GM18499 (cell line): ENCODE data around the gene HACD3.
"Not testable (repeated sequence)": the region's sequence is repeated elsewhere in the genome, so short reads cannot be mapped to it uniquely, and the experiment has no call there.

ENCODE experiments used
- ATAC-seq: cut with Tn5 transposase; IDR thresholded peaks from one replicate; pipeline ENCODE4 v1.9.1; 2021; ENCODE audit warnings: moderate number of reproducible peaks; ENCODE audit not compliant: insufficient read depth, unreplicated experiment

Gene HACD3

DNA sequence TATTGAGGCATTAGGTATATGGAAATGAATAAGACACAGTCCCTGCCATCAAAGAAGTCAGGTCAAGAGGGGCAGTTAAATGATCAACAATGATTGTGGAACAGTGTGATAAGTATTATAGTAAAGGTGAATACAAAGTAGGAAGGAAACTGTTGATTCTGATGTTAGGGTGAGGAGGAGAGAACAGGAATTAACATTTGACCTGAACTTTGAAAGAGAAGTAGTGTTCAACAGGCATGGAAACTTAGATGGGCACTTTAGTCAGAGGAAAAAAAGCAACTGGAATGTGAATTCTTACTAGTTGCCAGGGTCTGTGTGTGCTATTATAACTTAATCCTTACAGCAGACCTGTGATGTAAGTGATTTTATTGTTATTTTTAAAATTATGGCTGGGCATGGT lies 17.6 kb downstream of the HACD3 start:
- no peak for ATAC-seq

DNA sequence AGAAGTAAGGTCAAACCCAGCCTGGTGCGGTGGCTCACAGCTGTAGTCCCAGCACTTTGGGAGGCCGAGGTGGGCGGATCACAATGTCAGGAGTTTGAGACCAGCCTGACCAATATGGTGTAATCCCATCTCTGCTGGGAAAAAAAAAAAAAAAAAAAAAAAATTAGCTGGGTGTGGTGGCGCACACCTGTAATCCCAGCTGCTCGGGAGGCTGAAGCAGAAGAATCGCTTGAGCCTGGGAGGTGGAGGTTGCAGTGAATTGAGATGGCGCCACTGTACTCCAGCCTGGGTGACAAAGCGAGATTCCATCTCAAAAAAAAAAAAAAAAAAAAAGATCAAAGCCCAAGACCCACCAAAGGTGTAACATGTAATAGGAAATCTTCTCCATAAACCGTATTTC lies 19.0 kb downstream of the HACD3 start:
- ATAC-seq: not testable (repeated sequence)

DNA sequence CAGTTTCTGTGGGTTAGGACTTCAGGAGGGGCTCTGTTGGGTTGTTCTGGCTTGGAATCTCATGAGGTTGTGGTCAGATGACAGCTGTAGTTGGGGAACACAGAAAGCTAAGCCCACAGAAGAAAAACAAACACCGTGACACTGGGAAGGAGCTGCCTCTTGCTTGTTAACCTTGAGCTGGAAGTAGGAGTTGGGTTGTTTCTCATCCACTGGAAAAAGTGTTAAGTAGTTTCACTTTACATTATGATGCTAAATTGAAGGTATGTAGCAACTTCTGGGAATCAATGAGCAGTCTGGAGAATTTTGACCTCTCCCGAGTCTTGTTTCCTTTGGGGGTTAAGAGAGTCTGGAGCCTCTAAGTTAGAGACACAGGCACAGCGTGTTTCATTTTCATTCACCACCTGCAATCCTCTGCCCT lies 20.4 kb downstream of the HACD3 start:
- ATAC-seq: no peak

GRCh38 chr15:65551183-65551582 lies 20.9 kb downstream of the HACD3 start:
- no peak for ATAC-seq

DNA sequence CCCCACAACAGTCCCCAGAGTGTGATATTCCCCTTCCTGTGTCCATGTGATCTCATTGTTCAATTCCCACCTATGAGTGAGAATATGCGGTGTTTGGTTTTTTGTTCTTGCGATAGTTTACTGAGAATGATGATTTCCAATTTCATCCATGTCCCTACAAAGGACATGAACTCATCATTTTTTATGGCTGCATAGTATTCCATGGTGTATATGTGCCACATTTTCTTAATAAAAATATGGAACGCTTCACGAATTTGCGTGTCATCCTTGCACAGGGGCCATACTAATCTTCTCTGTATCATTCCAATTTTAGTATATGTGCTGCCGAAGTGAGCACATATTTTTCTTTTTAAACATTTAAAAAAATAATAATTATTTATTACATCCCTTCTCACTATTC lies 22.6 kb downstream of the HACD3 start:
- not testable (repeated sequence) for ATAC-seq

DNA sequence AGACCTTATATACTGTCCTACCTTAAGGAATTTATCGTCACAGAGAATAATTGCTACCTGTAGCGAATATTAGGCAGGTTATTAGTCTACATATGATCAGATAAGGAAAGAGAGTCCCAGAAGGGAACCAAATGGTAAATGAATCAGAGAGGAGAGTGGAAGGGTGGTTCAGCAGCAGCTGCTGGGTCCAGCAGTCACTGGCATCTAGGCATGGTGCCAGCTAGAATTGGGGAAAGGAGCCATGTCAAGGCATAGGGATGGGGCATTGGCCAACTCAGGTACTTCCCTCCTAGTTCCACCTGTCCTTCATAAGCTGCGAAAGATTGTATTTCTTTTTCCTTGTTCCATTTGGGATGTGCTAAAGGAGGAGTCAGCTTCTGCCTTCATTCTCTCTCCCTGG lies 23.4 kb downstream of the HACD3 start:
- ATAC-seq: no peak

DNA sequence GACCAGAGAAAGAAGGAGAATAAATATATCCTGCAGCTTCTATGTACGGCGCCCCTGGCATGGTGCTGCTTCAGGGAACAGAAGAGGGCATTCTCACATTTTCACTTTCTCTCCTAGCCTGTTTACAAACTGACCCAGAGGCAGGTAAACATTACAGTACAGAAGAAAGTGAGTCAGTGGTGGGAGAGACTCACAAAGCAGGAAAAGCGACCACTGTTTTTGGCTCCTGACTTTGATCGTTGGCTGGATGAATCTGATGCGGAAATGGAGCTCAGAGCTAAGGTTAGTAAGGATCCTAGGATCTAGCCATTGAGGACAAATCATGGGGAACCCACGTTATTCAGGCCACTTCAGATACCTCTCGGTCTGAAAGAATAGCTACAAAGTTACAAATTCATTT lies 26.4 kb downstream of the HACD3 start:
- ATAC-seq: no peak

GRCh38 chr15:65558336-65558735 lies 28.1 kb downstream of the HACD3 start:
- no peak for ATAC-seq

DNA sequence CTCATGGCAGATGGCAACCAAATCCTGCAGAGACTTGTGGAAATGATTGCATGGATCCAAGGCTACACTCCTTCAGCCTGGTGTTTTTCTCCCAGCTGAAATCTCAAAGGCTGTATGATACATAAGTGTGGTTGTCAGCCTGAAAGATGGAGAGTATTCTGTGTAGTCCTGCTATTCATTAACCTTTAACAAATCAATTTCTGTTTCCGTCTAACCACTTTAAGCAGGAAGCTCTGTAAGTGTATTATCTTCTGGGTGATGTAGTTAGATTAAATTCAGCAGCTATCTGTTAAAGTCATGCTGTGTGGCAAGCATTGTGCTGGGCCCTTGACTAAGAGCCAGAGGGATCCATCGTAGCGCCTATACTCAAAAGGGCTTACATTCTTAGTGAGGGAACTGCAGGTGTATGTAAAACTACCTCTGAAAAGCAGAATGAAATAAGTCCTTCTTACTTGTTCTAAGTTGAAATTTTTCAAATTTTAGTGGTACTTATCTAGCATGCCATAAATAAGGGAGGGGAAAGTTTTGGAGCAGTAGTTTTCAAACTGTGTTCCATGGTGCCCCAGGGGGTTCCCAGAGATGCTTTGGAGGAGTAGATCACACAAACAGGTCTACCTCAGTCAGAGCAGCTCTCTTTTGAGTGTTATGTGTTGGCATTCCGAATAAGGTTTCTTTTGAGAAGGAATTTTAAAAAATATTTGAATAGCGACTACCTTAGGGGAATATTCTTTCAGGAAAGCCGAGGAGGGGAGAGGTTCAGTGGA lies 28.9 kb downstream of the HACD3 start:
- ATAC-seq: no peak

- no peak for ATAC-seq
These were observed 29.7 kb downstream of the HACD3 start for GRCh38 chr15:65559941-65560340.

- no peak for ATAC-seq
These were observed 31.7 kb downstream of the HACD3 start for GRCh38 chr15:65561934-65562333.

GRCh38 chr15:65569728-65570127 lies 39.5 kb downstream of the HACD3 start:
- ATAC-seq: no peak

DNA sequence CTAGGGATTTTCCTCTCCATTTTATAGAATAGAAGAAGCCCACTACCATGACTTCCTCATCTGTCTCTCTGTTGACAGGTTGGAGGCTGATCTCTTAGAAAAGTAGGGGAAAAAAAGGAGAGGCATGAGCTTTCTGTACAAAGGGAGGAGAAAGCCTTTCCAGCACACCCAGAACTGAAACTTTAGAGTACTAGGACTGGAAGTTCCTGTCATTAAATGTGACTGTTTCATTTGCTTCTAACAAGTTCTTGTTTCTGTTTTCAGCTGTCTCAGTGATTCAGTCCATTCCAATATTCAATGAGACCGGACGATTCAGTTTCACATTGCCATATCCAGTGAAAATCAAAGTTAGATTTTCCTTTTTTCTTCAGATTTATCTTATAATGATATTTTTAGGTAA lies 41.7 kb downstream of the HACD3 start:
- no peak for ATAC-seq

DNA sequence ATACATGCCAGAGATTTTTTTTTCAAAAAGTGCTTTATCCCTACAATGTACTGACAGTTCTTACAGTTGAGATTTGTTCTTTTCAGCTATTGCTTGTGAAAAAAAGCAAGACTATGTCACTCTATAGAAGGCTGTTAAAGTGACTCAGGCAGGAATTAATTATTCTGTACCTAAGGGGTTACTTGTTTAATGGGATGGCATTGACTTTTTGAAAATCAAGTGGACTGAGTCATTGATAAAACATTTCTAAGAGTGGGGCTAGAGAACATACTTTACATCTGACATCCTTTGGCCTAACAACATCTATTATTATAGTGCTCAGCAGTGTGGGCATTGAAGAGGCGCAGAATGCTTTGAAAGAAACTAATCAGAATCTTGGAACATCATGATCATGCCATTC lies 46.4 kb downstream of the HACD3 start:
- ATAC-seq: no peak

GRCh38 chr15:65577129-65577996 lies 47.1 kb downstream of the HACD3 start:
- ATAC-seq: no peak

DNA sequence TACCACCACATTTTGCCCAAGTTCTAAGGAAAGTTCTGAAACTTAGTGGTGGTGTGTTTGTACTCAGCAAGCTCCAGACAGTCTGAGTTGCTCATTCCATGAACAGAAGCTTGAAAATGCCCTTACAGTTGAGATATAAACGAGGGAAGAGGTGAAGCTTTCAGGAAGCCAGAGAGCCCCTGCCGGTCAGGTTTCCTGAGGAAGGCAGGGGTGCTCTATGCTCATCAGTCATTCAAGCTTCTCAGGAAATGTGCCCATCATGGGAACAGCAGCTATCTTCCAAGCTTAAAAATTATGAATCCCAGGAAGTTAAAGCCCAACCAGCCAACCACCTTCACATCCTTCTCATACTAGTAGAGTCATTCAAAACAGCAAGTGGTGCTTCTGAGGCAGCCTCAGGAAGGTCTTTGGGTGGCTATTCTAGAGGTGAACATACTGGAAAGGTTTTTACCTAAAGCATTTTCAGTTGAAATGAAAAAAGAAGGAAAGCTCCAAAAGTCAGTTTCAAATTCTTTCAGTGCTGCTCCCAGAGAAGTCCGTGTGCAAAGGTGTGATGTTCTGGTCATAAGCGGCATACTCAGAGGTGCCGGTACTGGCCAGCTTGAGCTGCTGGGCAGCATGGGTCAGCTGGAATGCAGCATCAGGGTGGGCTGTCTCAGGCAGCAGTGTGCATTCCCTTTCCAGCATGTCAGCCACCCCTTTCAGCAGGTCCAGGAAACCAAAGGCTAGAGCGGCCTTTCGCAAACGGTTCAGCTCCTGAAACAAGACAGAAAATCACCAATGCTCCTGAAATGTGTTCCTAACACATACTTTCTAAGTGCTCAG lies 48.9 kb downstream of the HACD3 start:
- no peak for ATAC-seq

DNA sequence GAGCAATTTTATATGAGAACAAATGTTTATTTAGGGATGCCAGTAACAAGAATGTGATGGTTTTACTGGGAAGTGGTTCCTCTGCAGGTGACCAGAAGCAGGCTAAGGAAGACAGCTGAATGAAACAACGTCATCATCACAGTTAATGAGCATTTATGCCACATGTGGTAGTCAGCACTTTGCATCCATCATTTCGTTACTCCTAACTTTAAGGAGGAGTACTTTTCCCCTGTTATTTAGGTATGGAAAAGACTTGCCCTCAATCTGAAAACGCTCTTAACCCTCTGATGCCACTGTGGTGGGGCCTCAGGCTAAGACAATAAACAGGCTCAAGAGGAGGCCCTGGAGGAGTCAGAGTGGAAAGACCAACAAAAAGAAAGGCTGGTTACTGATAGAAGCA lies 49.5 kb downstream of the HACD3 start:
- no peak for ATAC-seq

DNA sequence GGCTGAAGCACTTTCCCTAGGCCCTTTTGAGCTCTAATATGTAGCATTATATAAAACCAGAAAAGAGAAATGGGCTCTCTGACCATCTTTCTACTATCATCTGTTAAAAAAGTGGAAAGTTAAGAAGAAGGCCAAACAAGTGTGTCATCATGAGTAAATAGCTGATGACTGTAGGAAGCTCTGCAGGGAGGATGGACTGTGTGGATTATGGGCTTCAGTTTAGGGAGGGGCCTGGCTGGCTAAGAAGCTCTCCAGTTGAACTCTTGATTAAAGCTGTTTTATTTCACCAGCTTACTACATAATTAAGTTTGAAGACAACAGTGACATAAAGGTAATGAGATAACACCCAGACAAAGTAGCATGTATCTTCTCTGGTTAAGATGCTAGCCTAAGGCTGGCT lies 50.0 kb downstream of the HACD3 start:
- no peak for ATAC-seq

GRCh38 chr15:65583701-65584100 lies 53.4 kb downstream of the HACD3 start:
- ATAC-seq: no peak

DNA sequence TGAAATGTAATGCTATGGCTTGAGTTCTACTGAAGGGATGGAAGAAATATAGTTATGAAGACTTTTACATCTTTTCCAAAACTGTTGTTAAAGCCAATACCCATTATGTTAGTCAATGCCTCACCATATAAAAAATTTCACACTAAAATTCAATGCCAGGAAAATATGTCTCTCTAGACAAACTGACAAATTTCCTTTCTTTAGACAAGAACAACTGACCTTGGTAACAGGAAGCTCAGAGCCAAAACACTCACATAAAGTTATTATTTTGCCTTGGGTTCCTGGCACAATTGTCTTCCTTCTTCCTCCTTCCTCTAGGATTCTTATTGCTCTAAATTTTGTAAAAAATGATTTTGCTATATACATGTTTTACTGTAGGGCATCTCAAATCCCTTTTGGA lies 54.0 kb downstream of the HACD3 start:
- no peak for ATAC-seq

DNA sequence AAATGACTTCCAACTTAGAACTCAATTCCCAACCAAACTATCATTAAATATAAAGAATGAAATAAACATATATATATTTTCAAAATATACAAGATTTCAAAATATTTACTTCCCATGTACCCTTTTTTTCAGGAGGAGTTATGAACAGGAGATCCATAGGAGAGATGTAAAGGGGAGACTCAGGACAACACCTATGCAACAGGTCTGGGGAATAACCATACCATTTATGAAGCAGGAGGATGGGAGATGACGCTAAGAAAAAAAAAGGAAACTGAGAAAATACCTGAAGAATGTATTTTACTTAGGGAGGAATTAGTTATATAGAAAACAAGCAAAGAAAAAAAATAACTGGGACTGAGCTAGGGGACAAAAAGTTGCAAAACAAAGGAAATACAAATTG lies 56.8 kb downstream of the HACD3 start:
- ATAC-seq: no peak
